Tibial artery (tissue), 4 donors: ENCODE data around the gene ROBO1.

Experiments used
- DNase-seq, 2 donors: peaks; one replicate each; pipeline ENCODE4 v3.0.0-alpha.2; 2019
- H3K27ac ChIP-seq, 2 donors: fragments of 200-600 bp; sonication (generic) in 1 of 2; 1 replicate in 1 of 2; 2 replicates in 1 of 2; pipeline ENCODE4 v1.5.1; 2018 to 2019; ENCODE audit warnings: mild to moderate bottlenecking in 1 of 2
- H3K27me3 ChIP-seq, 2 donors: fragments of 200-600 bp; sonication (generic) in 1 of 2; one replicate each; pipeline versions ENCODE4 v1.5.1 to v1.6.0; 2016 to 2019
- H3K36me3 ChIP-seq, 3 donors: fragments of 200-600 bp; sonication (generic) in 2 of 3; one replicate each; pipeline ENCODE4 v1.5.1; 2016 to 2019; ENCODE audit warnings: mild to moderate bottlenecking in 2 of 3
- H3K4me1 ChIP-seq, 4 donors: fragments of 200-600 bp; sonication (generic) in 2 of 4; 1 replicate in 3 of 4; 2 replicates in 1 of 4; pipeline ENCODE4 v1.5.1; 2016 to 2019
- H3K4me3 ChIP-seq, 2 donors: fragments of 200-600 bp; sonication (generic) in 1 of 2; 1 replicate in 1 of 2; 2 replicates in 1 of 2; pipeline ENCODE4 v1.5.1; 2018 to 2019; ENCODE audit warnings: mild to moderate bottlenecking in 2 of 2
- H3K9me3 ChIP-seq, 3 donors: fragments of 200-600 bp; sonication (generic) in 1 of 3; one replicate each; pipeline ENCODE4 v1.5.1; 2016 to 2019
- CTCF ChIP-seq, 2 experiments: fragments of 200-600 bp in 1 of 2; fragments of 450-650 bp in 1 of 2; IDR thresholded peaks; one replicate each; pipeline ENCODE4 v1.5.1; 2017 to 2019; ENCODE audit warnings: antibody characterized with exemption in 2 of 2, mild to moderate bottlenecking in 1 of 2, moderate library complexity in 1 of 2
- intact Hi-C: fragments of 100-400 bp; cut with DNase I; formaldehyde crosslinking; loops from one replicate; pipeline ENCODE4 v1.15.0; 2023; ENCODE audit warnings: low total_unique reads

Gene ROBO1

DNA sequence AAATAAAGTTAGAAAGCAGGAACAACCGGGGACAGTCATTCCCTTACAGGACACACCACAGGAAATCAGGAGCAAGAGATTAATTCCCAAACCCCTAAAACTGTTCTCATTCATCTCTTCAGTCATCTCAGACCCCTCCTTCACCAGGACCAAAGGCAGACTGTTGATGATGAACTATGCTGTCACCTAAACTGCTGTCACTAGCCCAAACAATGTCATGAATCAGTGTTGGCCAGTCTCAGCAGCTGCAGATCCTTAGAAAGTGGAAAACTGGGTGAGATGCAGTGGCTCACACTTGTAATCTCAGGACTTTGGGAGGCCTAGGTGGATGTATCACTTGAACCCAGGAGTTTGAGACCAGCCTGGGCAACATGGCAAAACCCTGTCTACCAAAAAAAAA lies 909.6 kb downstream of the ROBO1 start:
- DNase-seq, result no peak
- intact Hi-C loops, result no loop called here
- H3K4me3 ChIP-seq, result no peak overlapping the region
- no peaks in the 10 kb centered on the region for H3K27me3 ChIP-seq
- H3K36me3 ChIP-seq, result no peaks in the 10 kb centered on the region
- no peak for TF ChIP-seq CTCF (IDR thresholded peaks at IDR 0.05)
- H3K9me3 ChIP-seq, result no peaks in the 10 kb centered on the region
- H3K4me1 ChIP-seq, result peaks cover 0 to 5% (median 0%) of the 10 kb centered on the region in 4 donors
- H3K27ac ChIP-seq, result no peak overlapping the region

DNA sequence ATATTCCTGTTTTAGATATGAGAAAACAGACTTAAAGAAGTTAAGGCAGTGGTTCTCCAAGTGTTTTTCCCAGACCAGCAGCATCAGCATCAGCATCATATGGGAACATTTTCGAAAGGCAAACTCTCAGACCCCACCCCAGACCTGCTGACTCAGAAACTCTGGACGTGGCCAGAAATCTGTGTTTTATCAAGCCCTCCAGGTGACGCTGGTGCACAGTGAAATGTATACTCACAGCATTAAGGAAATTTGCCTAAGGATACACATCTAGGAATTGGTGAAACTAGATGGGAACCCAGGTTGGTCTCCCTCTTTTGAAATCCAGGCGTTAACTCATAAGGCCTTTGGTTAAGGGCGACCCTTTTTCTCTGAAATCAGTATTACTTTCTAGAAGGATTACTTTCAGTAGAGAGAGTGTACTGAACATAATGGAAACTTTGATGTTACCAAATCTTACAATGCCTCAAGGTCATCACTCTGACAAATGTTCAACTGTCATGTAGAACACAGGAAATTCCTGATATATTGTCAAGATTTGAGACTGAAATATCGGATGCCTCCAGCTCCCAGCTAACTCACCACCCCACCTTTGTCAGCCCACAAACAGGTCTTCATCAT lies 910.2 kb downstream of the ROBO1 start:
- TF ChIP-seq CTCF (IDR thresholded peaks at IDR 0.05), result no peak
- intact Hi-C loops, result no loop called here

DNA sequence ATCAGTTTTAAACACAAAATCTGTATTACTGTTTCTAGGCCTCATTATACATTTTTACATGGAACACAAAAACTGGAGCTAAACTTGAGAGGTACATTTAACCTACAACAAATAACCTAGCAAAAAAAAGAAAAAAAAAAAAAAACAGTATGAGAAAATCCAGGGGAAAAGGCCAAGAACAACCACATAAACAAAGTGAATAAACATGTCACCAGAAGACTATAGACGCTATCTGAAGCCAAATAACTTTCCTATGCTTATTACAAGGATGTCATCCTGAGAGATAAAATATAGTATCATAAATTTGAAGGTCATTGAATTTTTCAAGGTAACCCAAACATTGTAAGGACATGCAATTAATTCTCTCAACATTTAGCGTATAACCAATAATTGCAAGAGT lies 911.6 kb downstream of the ROBO1 start:
- intact Hi-C loops, result no loop called here
- no peaks in the 10 kb centered on the region for H3K9me3 ChIP-seq
- TF ChIP-seq CTCF (IDR thresholded peaks at IDR 0.05), result no peak
- no peak overlapping the region for H3K4me3 ChIP-seq
- no peak for DNase-seq
- H3K27ac ChIP-seq, result no peak overlapping the region
- peaks cover 0 to 5% (median 0%) of the 10 kb centered on the region in 4 donors for H3K4me1 ChIP-seq
- H3K27me3 ChIP-seq, result no peaks in the 10 kb centered on the region
- no peaks in the 10 kb centered on the region for H3K36me3 ChIP-seq

More for the DNA sequence above, 910.2 kb downstream of the ROBO1 start:
- H3K27ac ChIP-seq, result no peak overlapping the region
- H3K9me3 ChIP-seq, result no peaks in the 10 kb centered on the region
- H3K4me3 ChIP-seq, result no peak overlapping the region
- no peaks in the 10 kb centered on the region for H3K36me3 ChIP-seq
- H3K4me1 ChIP-seq, result peaks cover 0 to 5% (median 0%) of the 10 kb centered on the region in 4 donors
- no peak for DNase-seq
- no peaks in the 10 kb centered on the region for H3K27me3 ChIP-seq

GRCh38 chr3:78855190-78855589 lies 912.6 kb downstream of the ROBO1 start:
- Histone ChIP-seq H3K27me3 (no peaks in the 10 kb centered on the region), H3K9me3 (no peaks in the 10 kb centered on the region), H3K4me1 (peaks cover 0 to 5% (median 0%) of the 10 kb centered on the region in 4 donors), H3K36me3 (no peaks in the 10 kb centered on the region), H3K27ac (no peak overlapping the region), H3K4me3 (no peak overlapping the region)
- no peak for DNase-seq
- intact Hi-C loops, result no loop called here
- TF ChIP-seq CTCF (IDR thresholded peaks at IDR 0.05), result no peak

DNA sequence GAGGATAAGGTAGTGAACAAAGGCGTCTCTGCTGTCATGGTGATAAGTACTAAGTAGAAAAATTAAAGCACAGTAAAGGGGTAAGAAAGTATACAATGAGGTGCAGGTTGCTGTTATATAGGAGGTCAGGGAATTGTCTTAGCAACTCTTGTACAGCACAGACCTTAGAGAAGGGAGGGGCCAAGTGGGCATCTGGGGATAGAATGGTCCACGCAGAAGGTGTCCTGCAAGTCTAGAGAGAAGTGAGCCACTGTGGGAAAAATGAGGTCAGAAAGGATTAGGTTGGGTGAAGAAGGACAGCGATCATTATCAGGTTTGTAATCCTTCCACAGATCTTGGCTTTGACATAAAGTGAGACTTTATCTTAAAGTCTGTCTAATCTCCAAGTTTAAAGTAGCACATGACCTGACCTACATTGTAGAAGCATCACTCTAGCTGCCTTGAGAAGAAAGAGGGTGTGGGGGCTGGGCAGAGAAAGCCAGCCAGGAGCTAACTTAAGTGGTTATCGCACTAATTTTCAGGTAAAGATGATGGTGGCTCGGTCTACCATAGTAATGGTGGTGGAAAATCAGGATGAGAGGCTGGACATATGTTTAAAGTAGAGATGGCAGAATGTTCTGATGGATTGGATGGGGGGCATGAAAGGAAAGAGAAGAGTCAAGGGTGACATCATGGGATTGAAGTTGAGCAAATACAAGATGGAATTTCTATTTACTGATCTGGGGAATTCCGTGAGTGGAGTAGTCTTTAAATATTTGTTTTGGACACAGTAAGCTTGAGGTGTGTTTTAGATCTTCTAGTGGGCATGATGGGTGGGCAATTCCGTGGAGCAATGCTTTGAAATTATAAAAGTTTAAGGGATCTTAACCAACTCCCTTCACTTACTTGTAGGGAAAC lies 919.2 kb downstream of the ROBO1 start:
- intact Hi-C loops, result no loop called here
- no peaks in the 10 kb centered on the region for H3K4me1 ChIP-seq
- no peaks in the 10 kb centered on the region for H3K27me3 ChIP-seq
- no peak overlapping the region for H3K4me3 ChIP-seq
- H3K36me3 ChIP-seq, result no peaks in the 10 kb centered on the region
- no peak for DNase-seq
- no peak overlapping the region for H3K27ac ChIP-seq
- H3K9me3 ChIP-seq, result no peaks in the 10 kb centered on the region
- no peak for TF ChIP-seq CTCF (IDR thresholded peaks at IDR 0.05)
